Type B pancreatic cell (in vitro differentiated cells): Measurements from ENCODE around the gene AP1S2. TPM values are rescaled to one million over a fixed set of nuclear protein-coding genes. Genes with fewer than 3 reads are reported as not detected.
"Not testable (repeated sequence)": the region's sequence is repeated elsewhere in the genome, so short reads cannot be mapped to it uniquely, and the experiment has no call there.

Source experiments
- DNase-seq: peaks from one replicate; pipeline ENCODE4 v3.0.0; 2021; ENCODE audit warnings: mixed read lengths; ENCODE audit not compliant: unreplicated experiment; ENCODE audit errors: extremely low spot score
- H3K27ac Mint-ChIP-seq: 2 replicates; pipeline ENCODE4 v1.8.0; 2021; ENCODE audit warnings: mild to moderate bottlenecking, mixed read lengths
- H3K27me3 Mint-ChIP-seq: 2 replicates; pipeline ENCODE4 v1.8.0; 2021; ENCODE audit warnings: mixed read lengths
- H3K36me3 Mint-ChIP-seq: 2 replicates; pipeline ENCODE4 v1.8.0; 2021; ENCODE audit warnings: mixed read lengths
- H3K4me1 Mint-ChIP-seq: one replicate; pipeline ENCODE4 v1.8.0; 2021; ENCODE audit warnings: mixed read lengths; ENCODE audit not compliant: unreplicated experiment
- H3K4me3 Mint-ChIP-seq: 2 replicates; pipeline ENCODE4 v1.8.0; 2021; ENCODE audit warnings: mild to moderate bottlenecking, mixed read lengths
- H3K9me3 Mint-ChIP-seq: 2 replicates; pipeline ENCODE4 v1.8.0; 2021; ENCODE audit warnings: mixed read lengths
- CTCF ChIP-seq: fragments of 200-600 bp; sonication (generic); conservative IDR thresholded peaks from 2 replicates; pipeline ENCODE4 v1.5.0; 2021; ENCODE audit warnings: antibody characterized with exemption, mild to moderate bottlenecking
- total RNA-seq: library from RNA; stranded (reverse); gene quantifications from 2 replicates; pipeline ENCODE4 v1.2.1, GENCODE V29; 2021; ENCODE audit warnings: low replicate concordance

The AP1S2 gene
- total RNA-seq, 1 donor from 2014 or later, result 87.8 TPM

- H3K27ac Mint-ChIP-seq, result no peak overlapping the region
- H3K4me1 Mint-ChIP-seq, result no peaks in the 10 kb centered on the region
- no peak for DNase-seq
- H3K36me3 Mint-ChIP-seq, result no peaks in the 10 kb centered on the region
- H3K4me3 Mint-ChIP-seq, result no peak overlapping the region
- peaks cover 10% of the 10 kb centered on the region for H3K27me3 Mint-ChIP-seq
- H3K9me3 Mint-ChIP-seq, result no peaks in the 10 kb centered on the region
- no peak for TF ChIP-seq CTCF
Observed at GRCh38 chrX:15888062-15888461, 33.4 kb upstream of the AP1S2 start.

GRCh38 chrX:15883540-15883863 lies 28.9 kb upstream of the AP1S2 start:
- H3K4me1 Mint-ChIP-seq, result no peaks in the 10 kb centered on the region
- TF ChIP-seq CTCF, result no peak
- H3K36me3 Mint-ChIP-seq, result no peaks in the 10 kb centered on the region
- peaks cover 9% of the 10 kb centered on the region for H3K9me3 Mint-ChIP-seq
- no peak overlapping the region for H3K4me3 Mint-ChIP-seq
- H3K27ac Mint-ChIP-seq, result no peak overlapping the region
- no peak for DNase-seq
- H3K27me3 Mint-ChIP-seq, result peaks cover 2% of the 10 kb centered on the region

GRCh38 chrX:15882704-15883539 lies 28.3 kb upstream of the AP1S2 start:
- no peaks in the 10 kb centered on the region for H3K4me1 Mint-ChIP-seq
- peaks cover 2% of the 10 kb centered on the region for H3K27me3 Mint-ChIP-seq
- no peak overlapping the region for H3K27ac Mint-ChIP-seq
- peaks cover 11% of the 10 kb centered on the region for H3K9me3 Mint-ChIP-seq
- no peak for TF ChIP-seq CTCF
- H3K4me3 Mint-ChIP-seq, result no peak overlapping the region
- no peaks in the 10 kb centered on the region for H3K36me3 Mint-ChIP-seq
- no peak for DNase-seq

- H3K9me3 Mint-ChIP-seq, result peaks cover 11% of the 10 kb centered on the region
- H3K4me3 Mint-ChIP-seq, result no peak overlapping the region
Observed at GRCh38 chrX:15881381-15881897, 26.8 kb upstream of the AP1S2 start.

GRCh38 chrX:15877914-15878313 lies 23.3 kb upstream of the AP1S2 start:
- not testable (repeated sequence) for DNase-seq, H3K36me3 Mint-ChIP-seq, H3K27ac Mint-ChIP-seq, H3K27me3 Mint-ChIP-seq, H3K4me3 Mint-ChIP-seq
- H3K9me3 Mint-ChIP-seq, result peaks cover 11% of the 10 kb centered on the region
- H3K4me1 Mint-ChIP-seq, result peaks cover 10% of the 10 kb centered on the region

More at GRCh38 chrX:15881381-15881897, 26.8 kb upstream of the AP1S2 start:
- no peak for DNase-seq
- Mint-ChIP-seq H3K4me1 (no peaks in the 10 kb centered on the region), H3K36me3 (no peaks in the 10 kb centered on the region), H3K27me3 (peaks cover 2% of the 10 kb centered on the region), H3K27ac (no peak overlapping the region)
- TF ChIP-seq CTCF, result no peak

GRCh38 chrX:15877380-15877779 lies 22.8 kb upstream of the AP1S2 start:
- DNase-seq, result no peak
- Mint-ChIP-seq H3K27me3 (no peaks in the 10 kb centered on the region), H3K27ac (no peak overlapping the region), H3K9me3 (peaks cover 11% of the 10 kb centered on the region), H3K4me1 (peaks cover 10% of the 10 kb centered on the region), H3K36me3 (no peaks in the 10 kb centered on the region), H3K4me3 (no peak overlapping the region)
- TF ChIP-seq CTCF, result no peak
